Fibroblast of skin of right biceps (primary cell): ENCODE results near the gene FRMD8.

Source experiments
- DNase-seq: peaks from one replicate; pipeline ENCODE4 v3.0.0-alpha.2; 2013

FRMD8 gene, protein sequence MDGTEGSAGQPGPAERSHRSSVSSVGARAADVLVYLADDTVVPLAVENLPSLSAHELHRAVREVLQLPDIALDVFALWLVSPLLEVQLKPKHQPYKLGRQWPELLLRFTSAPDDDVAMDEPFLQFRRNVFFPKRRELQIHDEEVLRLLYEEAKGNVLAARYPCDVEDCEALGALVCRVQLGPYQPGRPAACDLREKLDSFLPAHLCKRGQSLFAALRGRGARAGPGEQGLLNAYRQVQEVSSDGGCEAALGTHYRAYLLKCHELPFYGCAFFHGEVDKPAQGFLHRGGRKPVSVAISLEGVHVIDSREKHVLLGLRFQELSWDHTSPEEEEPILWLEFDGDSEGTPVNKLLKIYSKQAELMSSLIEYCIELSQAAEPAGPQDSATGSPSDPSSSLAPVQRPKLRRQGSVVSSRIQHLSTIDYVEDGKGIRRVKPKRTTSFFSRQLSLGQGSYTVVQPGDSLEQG

GRCh38 chr11:65386307-65387140 lies at the start of gene FRMD8:
Gene FRMD8, plus strand, starts transcription at chr11:65386637. Its CDS starts 400 bp downstream, at chr11:65387037.
- DNase-seq: peak; percentile 79

- DNase-seq: no peak
These were observed 47.8 kb upstream of the FRMD8 start for GRCh38 chr11:65338676-65339075.

GRCh38 chr11:65340226-65340625 lies 46.2 kb upstream of the FRMD8 start:
- no peak for DNase-seq

DNA sequence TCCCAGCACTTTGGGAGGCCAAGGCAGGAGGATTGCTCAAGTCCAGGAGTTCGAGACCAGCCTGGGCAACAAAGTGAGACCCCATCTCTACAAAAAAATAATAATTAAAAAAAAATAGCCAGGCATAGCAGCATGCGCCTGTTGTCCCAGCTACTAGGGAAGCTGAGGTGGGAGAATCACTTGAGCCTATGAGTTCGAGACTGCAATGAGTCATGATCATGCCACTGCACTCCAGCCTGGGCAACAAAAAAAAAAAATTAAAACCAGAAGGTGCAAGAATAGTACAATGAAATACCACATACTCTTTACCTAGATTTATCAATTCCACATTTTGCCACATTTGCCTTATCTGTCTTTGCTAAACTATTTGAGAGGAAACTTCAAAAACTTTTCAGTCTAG lies 44.6 kb upstream of the FRMD8 start:
- DNase-seq: no peak

DNA sequence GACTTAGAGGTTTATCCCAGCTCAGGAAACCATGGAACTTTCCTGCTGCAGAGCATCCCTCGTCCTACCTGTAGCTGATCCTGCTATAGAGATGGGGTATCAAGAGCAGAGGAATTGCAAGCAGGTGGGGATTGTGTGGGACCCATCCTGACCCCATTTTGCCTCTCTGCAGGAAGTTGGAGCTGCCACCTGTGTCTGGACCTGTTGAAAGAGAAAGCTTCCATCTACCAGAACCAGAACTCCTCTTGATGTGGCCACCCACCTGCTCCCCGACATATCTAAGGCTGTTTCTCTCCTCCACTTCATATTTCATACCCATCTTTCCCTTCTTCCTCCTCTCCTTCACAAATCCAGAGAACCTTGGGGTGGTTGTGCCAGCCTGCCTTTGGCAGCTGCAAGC lies 34.9 kb upstream of the FRMD8 start:
- DNase-seq: no peak

DNA sequence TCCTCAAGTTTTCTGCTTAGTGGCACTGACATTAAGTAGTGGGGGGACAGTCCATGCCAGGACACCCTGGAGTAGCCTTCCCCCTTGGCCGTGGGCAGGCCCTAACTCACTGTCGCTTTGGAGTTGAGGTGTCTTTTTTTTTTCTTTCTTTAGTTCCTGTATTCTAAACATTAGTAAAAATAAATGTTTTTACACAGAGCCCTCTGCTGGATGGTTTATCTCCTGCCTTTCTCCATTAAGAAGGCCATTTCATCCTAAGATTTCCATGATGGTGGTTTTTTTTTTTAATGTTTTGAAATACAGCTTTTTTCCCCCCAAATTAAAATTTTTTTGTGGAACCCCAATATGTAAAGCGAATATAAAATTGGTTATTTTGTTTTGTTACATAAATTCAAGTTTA lies 33.7 kb upstream of the FRMD8 start:
- no peak for DNase-seq

DNA sequence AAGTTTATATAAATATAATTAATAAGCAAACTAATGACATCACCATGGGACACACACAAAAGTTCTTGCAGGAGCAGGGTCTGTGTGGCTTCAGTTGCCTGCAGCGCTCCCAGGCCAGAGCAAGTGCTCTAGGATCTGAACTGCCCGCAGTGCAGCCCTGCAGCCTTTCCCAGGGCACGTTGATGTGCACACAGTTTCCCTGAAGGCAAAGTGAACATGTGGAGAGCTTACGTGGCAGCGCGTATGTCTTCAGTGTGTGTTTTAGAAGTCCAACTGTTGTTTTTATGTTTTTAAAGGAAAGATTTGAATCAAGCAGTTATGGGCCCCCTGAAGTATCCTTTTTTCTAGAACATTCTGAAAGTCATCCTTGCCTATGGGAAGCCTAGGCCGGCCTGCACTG lies 33.1 kb upstream of the FRMD8 start:
- DNase-seq: no peak

DNA sequence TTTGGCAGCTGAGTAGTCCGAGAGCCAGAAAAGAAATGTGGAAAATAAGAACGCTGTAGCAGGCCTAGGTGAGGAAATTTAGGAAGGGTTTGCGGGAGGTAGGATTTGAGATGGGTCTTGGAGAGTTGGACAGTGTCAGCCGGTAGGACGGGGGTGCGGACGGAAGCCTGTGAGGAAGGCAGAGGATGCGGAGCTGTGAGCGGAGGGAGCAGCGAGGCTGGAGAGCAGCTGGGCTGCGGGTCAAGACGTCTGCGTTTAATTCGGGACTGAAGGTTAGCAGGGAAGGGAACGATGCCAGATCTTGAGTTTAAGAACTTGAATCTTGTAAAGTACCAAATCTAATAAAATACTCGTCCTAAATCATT lies 32.6 kb upstream of the FRMD8 start:
- no peak for DNase-seq

- peak; percentile 94 for DNase-seq
These were observed 32.0 kb upstream of the FRMD8 start, which contains the start of gene TIGD3 for GRCh38 chr11:65354265-65355012. Gene TIGD3, plus strand, starts transcription at chr11:65354751. Its CDS starts 1,058 bp downstream, at chr11:65355809.

DNA sequence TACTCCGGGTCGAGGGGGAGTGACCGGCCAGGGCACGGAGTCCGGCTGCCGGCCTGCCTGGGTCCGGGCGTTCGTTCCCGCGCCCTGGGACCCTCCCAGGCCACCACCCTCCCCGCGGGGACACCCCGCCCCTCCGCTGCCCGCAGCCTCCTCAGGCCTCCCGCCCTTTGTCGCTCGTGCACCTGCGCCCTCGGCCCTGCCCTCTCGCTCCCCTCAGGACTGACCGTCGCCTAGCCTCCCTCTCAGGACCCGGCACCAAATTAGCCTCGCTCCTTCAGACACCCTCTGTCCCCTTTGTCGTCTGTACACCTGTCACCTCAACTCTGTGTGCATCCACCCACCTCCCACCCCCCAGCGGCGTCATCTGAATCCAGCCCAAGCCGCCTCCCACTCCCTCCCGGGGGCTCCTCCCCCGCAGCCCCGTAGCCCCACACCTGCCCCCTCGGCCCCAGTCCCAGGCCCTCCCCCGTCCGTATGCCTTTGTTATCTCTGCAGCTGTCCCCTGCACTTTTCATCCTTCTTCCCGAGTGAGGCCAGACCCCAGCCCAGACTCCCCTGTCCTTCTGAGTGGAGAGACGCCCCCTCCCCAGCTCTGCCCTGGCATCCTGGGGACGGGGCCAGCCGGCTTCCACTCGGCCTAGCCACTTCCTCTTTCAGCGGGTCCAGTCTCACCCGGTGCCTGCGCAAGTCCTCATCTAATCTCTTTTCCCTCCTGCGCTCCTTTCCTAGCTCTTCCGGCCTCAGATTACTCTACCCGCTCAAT lies 31.2 kb upstream of the FRMD8 start:
- no peak for DNase-seq

- DNase-seq: peak; percentile 22
These were observed 30.6 kb upstream of the FRMD8 start for GRCh38 chr11:65355776-65356393.

GRCh38 chr11:65356394-65356972 lies 30.0 kb upstream of the FRMD8 start:
- DNase-seq: no peak

DNA sequence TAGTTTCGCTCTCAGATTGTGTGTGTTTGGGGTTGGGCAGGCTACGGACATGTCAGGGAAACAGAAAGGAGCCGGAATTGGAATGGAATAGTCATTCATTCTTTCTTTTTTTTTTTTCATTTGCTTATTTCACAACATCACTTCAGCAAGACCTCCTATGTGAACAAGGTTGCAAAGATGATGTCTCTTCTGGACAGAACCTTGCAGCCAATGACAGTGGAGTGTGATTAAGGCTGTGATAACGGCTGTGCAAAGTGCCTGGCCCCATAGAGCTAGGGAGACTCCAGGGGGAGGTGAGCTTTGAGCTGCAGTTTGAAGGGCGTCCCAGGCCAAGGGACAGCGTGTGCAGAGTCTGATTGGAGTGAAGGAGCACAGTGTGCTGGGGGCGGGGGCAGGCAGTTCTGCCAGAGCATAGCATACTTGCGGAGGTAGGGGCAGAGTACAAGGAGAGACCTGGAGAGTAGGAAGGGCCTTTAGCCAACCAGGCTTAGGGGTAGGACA lies 28.5 kb upstream of the FRMD8 start:
- no peak for DNase-seq

GRCh38 chr11:65362320-65362931 lies 24.0 kb upstream of the FRMD8 start:
- no peak for DNase-seq

DNA sequence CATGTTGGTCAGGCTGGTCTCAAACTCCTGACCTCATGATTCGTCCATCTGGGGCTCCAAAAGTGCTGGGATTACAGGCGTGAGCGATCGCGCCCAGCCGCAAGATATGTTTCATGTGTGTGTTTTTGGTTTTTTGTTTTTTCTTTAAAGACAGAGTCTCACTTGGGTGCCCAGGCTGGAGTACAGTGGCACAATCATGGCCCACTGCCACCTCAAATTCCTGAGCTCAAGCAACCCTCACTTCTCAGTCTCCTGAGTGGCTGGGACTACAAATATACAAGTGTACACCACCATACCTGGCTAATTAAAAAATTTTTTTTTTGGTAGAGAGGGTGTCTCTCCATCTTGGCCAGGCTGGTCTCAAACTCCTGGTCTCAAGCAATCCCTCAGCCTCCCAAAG lies 23.5 kb upstream of the FRMD8 start:
- DNase-seq: no peak

DNA sequence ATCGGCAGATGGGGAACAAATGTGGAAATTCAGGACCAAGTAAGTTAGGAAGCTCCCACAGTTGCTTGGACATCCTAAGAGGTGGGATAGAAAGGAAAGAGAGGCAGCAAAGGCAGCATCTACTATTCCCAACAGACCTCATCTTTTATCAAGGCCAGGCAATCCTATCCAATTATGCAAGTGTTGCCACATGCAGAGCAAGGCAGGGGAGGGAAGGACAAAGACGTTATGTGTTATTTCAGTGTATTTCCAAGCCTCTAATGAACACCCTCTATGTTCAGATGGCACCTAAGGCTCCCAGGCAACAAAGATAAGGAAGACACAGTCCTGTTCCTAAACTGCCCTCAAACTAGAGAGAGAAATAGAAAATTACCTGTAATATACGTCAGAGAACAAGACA lies 22.7 kb upstream of the FRMD8 start:
- DNase-seq: no peak

- peak; percentile 79 for DNase-seq
These were observed 20.1 kb upstream of the FRMD8 start for GRCh38 chr11:65366340-65366773.

DNA sequence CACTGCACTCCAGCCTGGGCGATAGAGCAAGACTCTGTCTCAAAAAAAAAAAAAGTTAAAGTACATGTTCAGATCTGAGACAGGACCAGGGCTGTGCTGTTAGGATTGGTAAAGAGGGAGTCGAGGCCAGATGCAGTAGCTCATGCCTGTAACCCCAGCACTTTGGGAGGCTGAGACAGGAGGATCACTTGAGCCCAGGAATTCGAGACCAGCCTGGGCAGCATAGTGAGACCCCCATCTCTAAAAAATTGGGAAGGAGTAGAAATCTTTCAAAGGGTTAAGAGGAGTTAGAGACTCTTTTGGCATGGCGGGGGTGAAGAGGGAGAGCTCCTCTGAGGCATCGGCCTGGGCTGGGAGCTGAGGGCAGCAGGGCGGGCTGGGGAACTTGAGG lies 15.8 kb upstream of the FRMD8 start:
- DNase-seq: no peak

DNA sequence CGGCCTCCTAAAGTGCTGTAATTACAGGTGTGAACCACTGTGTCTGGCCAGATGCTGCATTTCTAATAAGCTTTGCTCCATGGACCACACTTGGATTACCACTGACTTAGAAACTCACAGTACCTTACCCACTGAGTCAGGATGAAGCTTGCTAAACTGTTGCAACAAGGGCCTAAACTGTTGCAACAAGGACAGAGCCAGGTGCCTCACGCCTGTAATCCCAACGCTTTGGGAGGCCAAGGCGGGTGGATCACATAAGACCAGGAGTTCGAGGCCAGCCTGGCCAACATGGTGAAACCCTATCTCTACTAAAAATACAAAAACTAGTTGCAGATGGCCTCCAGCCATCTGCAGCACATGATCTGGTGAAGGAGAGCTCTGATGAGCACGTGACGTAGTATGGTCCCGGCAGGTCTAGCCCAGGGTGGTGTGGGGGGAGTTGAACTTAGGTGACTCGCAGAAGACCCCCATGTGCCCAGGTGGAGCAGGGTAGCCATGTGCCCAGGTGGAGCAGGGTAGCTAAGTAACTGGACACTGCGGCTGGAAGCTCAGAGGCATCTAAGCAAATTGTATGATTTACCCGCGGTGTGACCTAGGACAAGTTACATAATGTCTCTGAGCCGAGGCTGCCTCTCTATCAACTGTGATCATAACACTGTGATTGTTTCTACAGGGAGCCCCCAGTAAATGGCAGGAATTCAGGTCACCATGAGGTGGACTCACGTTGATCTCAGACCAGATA lies 12.4 kb upstream of the FRMD8 start:
- no peak for DNase-seq

DNA sequence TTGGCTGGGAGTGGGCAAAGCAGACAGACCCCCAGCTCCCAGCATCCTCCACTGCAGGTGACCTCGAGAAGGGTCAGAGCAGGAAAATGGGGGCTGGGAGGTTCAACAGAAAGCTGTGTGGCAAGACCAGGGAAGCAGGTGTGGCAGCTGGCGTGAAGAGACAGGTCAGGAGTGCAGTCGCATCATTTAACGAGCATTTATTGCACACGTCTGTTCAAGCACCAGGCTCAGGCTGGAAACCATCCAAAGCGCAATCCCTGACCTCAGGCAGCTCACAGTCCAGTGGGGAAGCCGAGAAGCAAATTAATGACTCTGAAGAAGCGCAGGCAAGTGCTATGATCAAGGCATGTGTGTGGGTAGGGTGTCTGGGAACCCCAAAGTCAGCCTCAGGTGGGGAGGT lies 11.4 kb upstream of the FRMD8 start:
- DNase-seq: no peak
